HEK293T (cell line): ENCODE results near the gene IREB2.

Experiments
- BHLHE40 ChIP-seq: fragments of 450-650 bp; IDR thresholded peaks from 2 replicates; pipeline ENCODE4 v1.6.1; 2016; ENCODE audit warnings: mild to moderate bottlenecking, moderate library complexity, borderline replicate concordance
- CTBP1 ChIP-seq: fragments of 450-650 bp; IDR thresholded peaks from 2 replicates; pipeline ENCODE4 v1.6.1; 2016; ENCODE audit warnings: borderline replicate concordance
- FOXA1 ChIP-seq: fragments of 450-650 bp; IDR thresholded peaks from 2 replicates; pipeline ENCODE4 v1.6.1; 2016; ENCODE audit warnings: mild to moderate bottlenecking
- FOXM1 ChIP-seq: fragments of 450-650 bp; IDR thresholded peaks from 2 replicates; pipeline ENCODE4 v1.6.1; 2017; ENCODE audit warnings: mild to moderate bottlenecking, borderline replicate concordance
- HDGF ChIP-seq: fragments of 450-650 bp; IDR thresholded peaks from 2 replicates; pipeline ENCODE4 v1.6.1; 2017; ENCODE audit warnings: antibody characterized with exemption, borderline replicate concordance
- L3MBTL2 ChIP-seq: fragments of 450-650 bp; conservative IDR thresholded peaks from 2 replicates; pipeline ENCODE4 v1.6.1; 2016; ENCODE audit warnings: mild to moderate bottlenecking
- NFRKB ChIP-seq: fragments of 450-650 bp; IDR thresholded peaks from 2 replicates; pipeline ENCODE4 v1.6.1; 2016; ENCODE audit warnings: mild to moderate bottlenecking, moderate library complexity
- SP1 ChIP-seq: fragments of 450-650 bp; IDR thresholded peaks from 2 replicates; pipeline ENCODE4 v1.6.1; 2017
- SUZ12 ChIP-seq: fragments of 450-650 bp; IDR thresholded peaks from 2 replicates; pipeline ENCODE4 v1.6.1; 2016; ENCODE audit warnings: mild to moderate bottlenecking

DNA sequence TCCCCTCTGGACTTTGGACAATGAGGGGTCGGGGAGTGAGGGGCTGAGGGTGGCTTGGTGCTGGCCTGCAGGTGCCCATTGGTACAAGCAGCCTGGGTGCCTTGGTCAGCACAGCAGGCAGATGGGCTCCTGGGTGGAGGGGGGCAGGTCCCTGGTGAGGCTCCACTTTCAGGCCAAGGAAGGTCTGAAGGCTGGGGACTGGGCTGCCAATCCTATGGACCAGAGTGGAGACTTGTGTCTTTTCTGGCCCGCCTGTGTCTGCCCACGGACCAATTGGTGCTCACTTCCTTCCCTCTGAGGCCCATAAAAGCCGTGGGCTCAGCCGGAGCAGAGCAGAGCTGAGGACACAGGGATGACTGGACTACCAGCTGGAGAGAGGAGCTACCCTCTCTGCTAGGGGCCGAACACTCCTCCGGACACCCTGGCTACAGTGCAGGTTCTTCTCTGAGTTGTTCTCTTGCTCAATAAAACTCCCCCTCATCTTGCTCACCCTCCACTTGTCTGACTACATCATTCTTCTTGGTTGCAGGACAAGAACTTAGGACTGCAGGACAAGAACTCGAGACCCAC lies 31.9 kb upstream of the IREB2 start:
- TF ChIP-seq FOXM1 (no peak), FOXA1 (no peak), SP1 (no peak), BHLHE40 (no peak), SUZ12 (no peak), L3MBTL2 (no peak), NFRKB (no peak), CTBP1 (no peak), HDGF (no peak)
